GM19455 (cell line): ENCODE measurements around the gene PLCL1.

ENCODE experiments used
- ATAC-seq: cut with Tn5 transposase; IDR thresholded peaks from one replicate; pipeline ENCODE4 v1.9.1; 2021; ENCODE audit not compliant: unreplicated experiment

PLCL1 gene

GRCh38 chr2:197852108-197852507 lies 47.7 kb downstream of the PLCL1 start:
- no peak for ATAC-seq

GRCh38 chr2:197853549-197853948 lies 49.2 kb downstream of the PLCL1 start:
- no peak for ATAC-seq

GRCh38 chr2:197857476-197858107 lies 53.2 kb downstream of the PLCL1 start:
- no peak for ATAC-seq

GRCh38 chr2:197858607-197859140 lies 54.3 kb downstream of the PLCL1 start:
- no peak for ATAC-seq

GRCh38 chr2:197862246-197862955 lies 58.0 kb downstream of the PLCL1 start:
- ATAC-seq: no peak

- ATAC-seq: no peak
Measured at GRCh38 chr2:197863744-197864143, 59.4 kb downstream of the PLCL1 start.

GRCh38 chr2:197866455-197866854 lies 62.1 kb downstream of the PLCL1 start:
- ATAC-seq: no peak

GRCh38 chr2:197867033-197867432 lies 62.6 kb downstream of the PLCL1 start:
- ATAC-seq: no peak

- no peak for ATAC-seq
Measured at GRCh38 chr2:197867624-197868023, 63.2 kb downstream of the PLCL1 start.

- ATAC-seq: no peak
Measured at GRCh38 chr2:197868206-197868605, 63.8 kb downstream of the PLCL1 start.

- ATAC-seq: no peak
Measured at GRCh38 chr2:197869041-197869440, 64.6 kb downstream of the PLCL1 start.

- ATAC-seq: no peak
Measured at GRCh38 chr2:197869501-197870111, 65.2 kb downstream of the PLCL1 start.

GRCh38 chr2:197870137-197870536 lies 65.7 kb downstream of the PLCL1 start:
- no peak for ATAC-seq

- no peak for ATAC-seq
Measured at GRCh38 chr2:197871780-197872456, 67.5 kb downstream of the PLCL1 start.

GRCh38 chr2:197873293-197873701 lies 68.9 kb downstream of the PLCL1 start:
- ATAC-seq: no peak

GRCh38 chr2:197875763-197876162 lies 71.4 kb downstream of the PLCL1 start:
- no peak for ATAC-seq

GRCh38 chr2:197876524-197876923 lies 72.1 kb downstream of the PLCL1 start:
- ATAC-seq: no peak

GRCh38 chr2:197877038-197877437 lies 72.6 kb downstream of the PLCL1 start:
- no peak for ATAC-seq

- no peak for ATAC-seq
Measured at GRCh38 chr2:197878792-197879191, 74.4 kb downstream of the PLCL1 start.

GRCh38 chr2:197879812-197880408 lies 75.5 kb downstream of the PLCL1 start:
- ATAC-seq: no peak
